ENCODE data around the gene KPNA3. TPM values are rescaled to one million over a fixed set of nuclear protein-coding genes. Genes with fewer than 3 reads are reported as not detected.

The KPNA3 gene
- total RNA-seq, 1 experiment from 2014 or later, result 62.0 TPM

GRCh38 chr13:49833402-49833801 is 40.9 kb upstream of the KPNA3 start:
- H3K27ac ChIP-seq (ENCODE audit: low read depth, low read length, poor library complexity, severe bottlenecking), result no peak overlapping the region
- BruUV-seq (replicated peaks), result no TSS peak
- no peaks in the 10 kb centered on the region for H3K4me1 ChIP-seq (ENCODE audit: insufficient read depth, low read length, poor library complexity, severe bottlenecking)
- no peak for TF ChIP-seq CTCF (conservative IDR thresholded peaks at IDR 0.05; ENCODE audit: low read depth, low read length)
- TF ChIP-seq EZH2 (IDR thresholded peaks at IDR 0.05; ENCODE audit: borderline replicate concordance, low read depth, low read length, poor library complexity, severe bottlenecking), result no peak
- no peak for DNase-seq (ENCODE audit: low spot score)
- no peaks in the 10 kb centered on the region for H3K27me3 ChIP-seq (replicated peaks; ENCODE audit: insufficient read depth, low read depth, low read length, poor library complexity)
- H3K4me3 ChIP-seq (ENCODE audit: low read depth, low read length, poor library complexity, severe bottlenecking), result no peak overlapping the region
- H3K9me3 ChIP-seq (ENCODE audit: low read depth, low read length, poor library complexity, severe bottlenecking), result no peaks in the 10 kb centered on the region
- ChIA-PET CTCF (no interaction called here), POLR2A (ENCODE audit: low non-redundant PET) (no interaction called here)
- H3K36me3 ChIP-seq (ENCODE audit: insufficient read depth, low read length, poor library complexity, severe bottlenecking), result no peaks in the 10 kb centered on the region
- intact Hi-C loops (cut with micrococcal nuclease; ENCODE audit: unreplicated experiment), result no loop called here

GRCh38 chr13:49831455-49831854 is 39.0 kb upstream of the KPNA3 start:
- Histone ChIP-seq H3K4me1 (ENCODE audit: insufficient read depth, low read length, poor library complexity, severe bottlenecking) (no peaks in the 10 kb centered on the region), H3K27me3 (replicated peaks; ENCODE audit: insufficient read depth, low read depth, low read length, poor library complexity) (no peaks in the 10 kb centered on the region), H3K9me3 (ENCODE audit: low read depth, low read length, poor library complexity, severe bottlenecking) (no peaks in the 10 kb centered on the region), H3K36me3 (ENCODE audit: insufficient read depth, low read length, poor library complexity, severe bottlenecking) (no peaks in the 10 kb centered on the region), H3K27ac (ENCODE audit: low read depth, low read length, poor library complexity, severe bottlenecking) (no peak overlapping the region), H3K4me3 (ENCODE audit: low read depth, low read length, poor library complexity, severe bottlenecking) (no peak overlapping the region)
- TF ChIP-seq CTCF (conservative IDR thresholded peaks at IDR 0.05; ENCODE audit: low read depth, low read length), result no peak
- TF ChIP-seq EZH2 (IDR thresholded peaks at IDR 0.05; ENCODE audit: borderline replicate concordance, low read depth, low read length, poor library complexity, severe bottlenecking), result no peak
- POLR2A ChIA-PET (ENCODE audit: low non-redundant PET), result interaction anchor here (0.6 kb wide), 1 partner anchor 1067 kb away, joined by 3 read pairs; no protein-coding TSS in a partner anchor
- intact Hi-C loops (cut with micrococcal nuclease; ENCODE audit: unreplicated experiment), result no loop called here
- CTCF ChIA-PET, result no interaction called here
- BruUV-seq (replicated peaks), result no TSS peak
- DNase-seq (ENCODE audit: low spot score), result no peak

GRCh38 chr13:49830721-49831120 is 38.2 kb upstream of the KPNA3 start:
- no peak for DNase-seq (ENCODE audit: low spot score)
- no peak overlapping the region for H3K27ac ChIP-seq (ENCODE audit: low read depth, low read length, poor library complexity, severe bottlenecking)
- H3K36me3 ChIP-seq (ENCODE audit: insufficient read depth, low read length, poor library complexity, severe bottlenecking), result no peaks in the 10 kb centered on the region
- H3K9me3 ChIP-seq (ENCODE audit: low read depth, low read length, poor library complexity, severe bottlenecking), result no peaks in the 10 kb centered on the region
- POLR2A ChIA-PET (ENCODE audit: low non-redundant PET), result no interaction called here
- no peaks in the 10 kb centered on the region for H3K4me1 ChIP-seq (ENCODE audit: insufficient read depth, low read length, poor library complexity, severe bottlenecking)
- intact Hi-C loops (cut with micrococcal nuclease; ENCODE audit: unreplicated experiment), result no loop called here
- CTCF ChIA-PET, result interaction anchor here (0.6 kb wide), 1 partner anchor 1000 kb away, joined by 3 read pairs; no protein-coding TSS in a partner anchor
- no peaks in the 10 kb centered on the region for H3K27me3 ChIP-seq (replicated peaks; ENCODE audit: insufficient read depth, low read depth, low read length, poor library complexity)
- no TSS peak for BruUV-seq (replicated peaks)
- TF ChIP-seq EZH2 (IDR thresholded peaks at IDR 0.05; ENCODE audit: borderline replicate concordance, low read depth, low read length, poor library complexity, severe bottlenecking) (no peak), CTCF (conservative IDR thresholded peaks at IDR 0.05; ENCODE audit: low read depth, low read length) (no peak)
- H3K4me3 ChIP-seq (ENCODE audit: low read depth, low read length, poor library complexity, severe bottlenecking), result no peak overlapping the region
